22Rv1 (cell line): ENCODE results near the gene PSKH1.

Experiments
- CTCF ChIP-seq: fragments of 450-650 bp; IDR thresholded peaks from 2 replicates; pipeline ENCODE4 v1.5.1; 2017; ENCODE audit warnings: mild to moderate bottlenecking
- ZFX ChIP-seq: fragments of 450-650 bp; IDR thresholded peaks from 2 replicates; pipeline ENCODE4 v1.6.1; 2017; ENCODE audit warnings: antibody characterized with exemption, borderline replicate concordance

- no peak for TF ChIP-seq CTCF
- TF ChIP-seq ZFX: no peak
These were observed 47.6 kb upstream of the PSKH1 start for GRCh38 chr16:67845291-67846062.
